ENCODE data around the gene ANKRD60. TPM values are rescaled to one million over a fixed set of nuclear protein-coding genes. Genes with fewer than 3 reads are reported as not detected.

Gene ANKRD60
- total RNA-seq, 2 experiments from 2014 or later, result not detected

- TF ChIP-seq CTCF (conservative IDR thresholded peaks at IDR 0.05; ENCODE audit: low read length), result no peak
- TF ChIP-seq EZH2phosphoT487 (IDR thresholded peaks at IDR 0.05; ENCODE audit: borderline replicate concordance, low read depth, low read length), result no peak
- POLR2A ChIA-PET, result no interaction called here
- Histone ChIP-seq H3K79me2 (ENCODE audit: insufficient read depth, low read depth, low read length) (no peaks in the 10 kb centered on the region), H3K9me2 (ENCODE audit: insufficient read depth, low read length) (no peaks in the 10 kb centered on the region), H3K4me3 (ENCODE audit: low read depth, low read length, poor library complexity, severe bottlenecking) (no peak overlapping the region), H3K4me1 (ENCODE audit: insufficient read depth, low read length, poor library complexity, severe bottlenecking) (no peaks in the 10 kb centered on the region), H3K27ac (ENCODE audit: low read depth, low read length, poor library complexity, severe bottlenecking) (no peak overlapping the region), H3K36me3 (ENCODE audit: insufficient read depth, low read length) (no peaks in the 10 kb centered on the region), H4K20me1 (ENCODE audit: insufficient read depth, low read length) (no peaks in the 10 kb centered on the region), H2AFZ (ENCODE audit: low read length) (no peak overlapping the region), H3K4me2 (ENCODE audit: low read length) (no peak overlapping the region), H3K9me3 (ENCODE audit: low read length) (no peaks in the 10 kb centered on the region)
- CTCF ChIA-PET (ENCODE audit: unreplicated experiment), result no interaction called here
- intact Hi-C loops (cut with micrococcal nuclease; ENCODE audit: unreplicated experiment), result no loop called here
- no TSS peak for BruUV-seq (replicated peaks)
- DNase-seq (ENCODE audit: low spot score), result no peak
Measured at GRCh38 chr20:58224097-58224496, 4.4 kb downstream of the ANKRD60 start.

- Histone ChIP-seq H3K79me2 (ENCODE audit: insufficient read depth, low read depth, low read length) (no peaks in the 10 kb centered on the region), H3K4me3 (ENCODE audit: low read depth, low read length, poor library complexity, severe bottlenecking) (no peak overlapping the region), H3K4me2 (ENCODE audit: low read length) (no peak overlapping the region), H3K4me1 (ENCODE audit: insufficient read depth, low read length, poor library complexity, severe bottlenecking) (no peaks in the 10 kb centered on the region), H4K20me1 (ENCODE audit: insufficient read depth, low read length) (no peaks in the 10 kb centered on the region), H3K27ac (ENCODE audit: low read depth, low read length, poor library complexity, severe bottlenecking) (no peak overlapping the region), H3K9me3 (ENCODE audit: low read length) (no peaks in the 10 kb centered on the region), H3K36me3 (ENCODE audit: insufficient read depth, low read length) (no peaks in the 10 kb centered on the region), H3K9me2 (ENCODE audit: insufficient read depth, low read length) (no peaks in the 10 kb centered on the region), H2AFZ (ENCODE audit: low read length) (no peak overlapping the region)
- no peak for DNase-seq (ENCODE audit: low spot score)
- intact Hi-C loops (cut with micrococcal nuclease; ENCODE audit: unreplicated experiment), result no loop called here
- TF ChIP-seq CTCF (conservative IDR thresholded peaks at IDR 0.05; ENCODE audit: low read length) (no peak), EZH2phosphoT487 (IDR thresholded peaks at IDR 0.05; ENCODE audit: borderline replicate concordance, low read depth, low read length) (no peak)
- BruUV-seq (replicated peaks), result no TSS peak
- POLR2A ChIA-PET, result interaction anchor here (0.6 kb wide), 1 partner anchor 747 kb away, joined by 3 read pairs; no protein-coding TSS in a partner anchor
- CTCF ChIA-PET (ENCODE audit: unreplicated experiment), result no interaction called here
Measured at GRCh38 chr20:58223358-58223941, 5.0 kb downstream of the ANKRD60 start.

- Histone ChIP-seq H3K36me3 (ENCODE audit: insufficient read depth, low read length) (no peaks in the 10 kb centered on the region), H3K9me3 (ENCODE audit: low read length) (no peaks in the 10 kb centered on the region), H3K4me3 (ENCODE audit: low read depth, low read length, poor library complexity, severe bottlenecking) (no peak overlapping the region), H4K20me1 (ENCODE audit: insufficient read depth, low read length) (no peaks in the 10 kb centered on the region), H3K4me2 (ENCODE audit: low read length) (no peak overlapping the region), H3K4me1 (ENCODE audit: insufficient read depth, low read length, poor library complexity, severe bottlenecking) (no peaks in the 10 kb centered on the region), H3K27ac (ENCODE audit: low read depth, low read length, poor library complexity, severe bottlenecking) (no peak overlapping the region), H2AFZ (ENCODE audit: low read length) (no peak overlapping the region), H3K9me2 (ENCODE audit: insufficient read depth, low read length) (no peaks in the 10 kb centered on the region), H3K79me2 (ENCODE audit: insufficient read depth, low read depth, low read length) (no peaks in the 10 kb centered on the region)
- no TSS peak for BruUV-seq (replicated peaks)
- no peak for DNase-seq (ENCODE audit: low spot score)
- CTCF ChIA-PET (ENCODE audit: unreplicated experiment), result no interaction called here
- no peak for TF ChIP-seq EZH2phosphoT487 (IDR thresholded peaks at IDR 0.05; ENCODE audit: borderline replicate concordance, low read depth, low read length)
- no peak for TF ChIP-seq CTCF (conservative IDR thresholded peaks at IDR 0.05; ENCODE audit: low read length)
- POLR2A ChIA-PET, result no interaction called here
- intact Hi-C loops (cut with micrococcal nuclease; ENCODE audit: unreplicated experiment), result no loop called here
Measured at GRCh38 chr20:58222446-58222845, 6.0 kb downstream of the ANKRD60 start.
